ENCODE data around the gene RALA.

The RALA gene

GRCh38 chr7:39664057-39664456, 40.7 kb downstream of the RALA start:
- Histone ChIP-seq H2AFZ (ENCODE audit: low read depth, low read length, severe bottlenecking) (no peak overlapping the region), H3K9me3 (ENCODE audit: insufficient read depth, low read length) (peaks cover 17% of the 10 kb centered on the region; the same call in 1 of the 2 replicates), H3K9me2 (replicated peaks; ENCODE audit: insufficient read depth, low read length) (no peaks in the 10 kb centered on the region), H3K27ac (ENCODE audit: low read depth, low read length) (no peak overlapping the region), H4K20me1 (ENCODE audit: low read depth, low read length) (no peaks in the 10 kb centered on the region), H3K4me3 (ENCODE audit: insufficient read depth, low read length, poor library complexity, severe bottlenecking) (no peak overlapping the region), H3K79me2 (ENCODE audit: insufficient read depth, low read length) (peaks cover 23% of the 10 kb centered on the region), H3K36me3 (ENCODE audit: low read length) (peaks cover 13% of the 10 kb centered on the region; the same call in 1 of the 2 replicates), H3K9ac (ENCODE audit: low read length) (no peak overlapping the region), H3K27me3 (ENCODE audit: low read length) (no peaks in the 10 kb centered on the region), H3K4me2 (ENCODE audit: low read depth, low read length, poor library complexity, severe bottlenecking) (no peak overlapping the region), H3F3A (ENCODE audit: insufficient read depth) (no peaks in the 10 kb centered on the region)
- no peak for TF ChIP-seq CTCF (IDR thresholded peaks at IDR 0.05; ENCODE audit: insufficient read depth, low read length, poor library complexity, severe bottlenecking)

GRCh38 chr7:39664585-39664984, 41.2 kb downstream of the RALA start:
- Histone ChIP-seq H2AFZ (ENCODE audit: low read depth, low read length, severe bottlenecking) (no peak overlapping the region), H3K9ac (ENCODE audit: low read length) (no peak overlapping the region), H3K27ac (ENCODE audit: low read depth, low read length) (no peak overlapping the region), H3K9me3 (ENCODE audit: insufficient read depth, low read length) (peaks cover 17% of the 10 kb centered on the region; the same call in 1 of the 2 replicates), H3K36me3 (ENCODE audit: low read length) (peaks cover 13% of the 10 kb centered on the region; the same call in 1 of the 2 replicates), H3K4me3 (ENCODE audit: insufficient read depth, low read length, poor library complexity, severe bottlenecking) (no peak overlapping the region), H3K4me2 (ENCODE audit: low read depth, low read length, poor library complexity, severe bottlenecking) (no peak overlapping the region), H3K9me2 (replicated peaks; ENCODE audit: insufficient read depth, low read length) (no peaks in the 10 kb centered on the region), H3K79me2 (ENCODE audit: insufficient read depth, low read length) (peaks cover 18% of the 10 kb centered on the region), H3K27me3 (ENCODE audit: low read length) (no peaks in the 10 kb centered on the region), H4K20me1 (ENCODE audit: low read depth, low read length) (no peaks in the 10 kb centered on the region), H3F3A (ENCODE audit: insufficient read depth) (no peaks in the 10 kb centered on the region)
- TF ChIP-seq CTCF (IDR thresholded peaks at IDR 0.05; ENCODE audit: insufficient read depth, low read length, poor library complexity, severe bottlenecking), result no peak
- no peak for TF ChIP-seq EZH2phosphoT487 (conservative IDR thresholded peaks at IDR 0.05; ENCODE audit: low read length)

- Histone ChIP-seq H3K79me2 (ENCODE audit: insufficient read depth, low read length) (peaks cover 19% of the 10 kb centered on the region; the same call in 1 of the 2 replicates), H4K20me1 (ENCODE audit: low read depth, low read length) (no peaks in the 10 kb centered on the region), H3K9me2 (replicated peaks; ENCODE audit: insufficient read depth, low read length) (no peaks in the 10 kb centered on the region), H3K27me3 (ENCODE audit: low read length) (no peaks in the 10 kb centered on the region), H3K27ac (ENCODE audit: low read depth, low read length) (no peak overlapping the region), H3K9ac (ENCODE audit: low read length) (no peak overlapping the region), H2AFZ (ENCODE audit: low read depth, low read length, severe bottlenecking) (no peak overlapping the region), H3K36me3 (ENCODE audit: low read length) (0 out of 2 replicates have a peak, but pooled peaks cover 4% of the 10 kb centered on the region), H3F3A (ENCODE audit: insufficient read depth) (no peaks in the 10 kb centered on the region), H3K4me3 (ENCODE audit: insufficient read depth, low read length, poor library complexity, severe bottlenecking) (no peak overlapping the region), H3K4me2 (ENCODE audit: low read depth, low read length, poor library complexity, severe bottlenecking) (no peak overlapping the region), H3K9me3 (ENCODE audit: insufficient read depth, low read length) (peaks cover 6% of the 10 kb centered on the region; the same call in 1 of the 2 replicates)
- TF ChIP-seq CTCF (IDR thresholded peaks at IDR 0.05; ENCODE audit: insufficient read depth, low read length, poor library complexity, severe bottlenecking) (no peak), EZH2phosphoT487 (conservative IDR thresholded peaks at IDR 0.05; ENCODE audit: low read length) (no peak)
Measured at GRCh38 chr7:39666562-39666961, 43.2 kb downstream of the RALA start.

All from SU-DHL-6 (cell line).